SHP77 treated with DMSO at 0.1 percent for 48 hours (cell line): ENCODE measurements around the gene CSH2.
"Not testable (repeated sequence)": the region's sequence is repeated elsewhere in the genome, so short reads cannot be mapped to it uniquely, and the experiment has no call there.

Experiments
- DNase-seq: peaks from one replicate; lab custom pipeline; 2025; lab: John Stamatoyannopoulos, UW

Gene CSH2

GRCh38 chr17:63896524-63897354 is 23.3 kb upstream of the CSH2 start, which contains the start of gene CSH1:
Gene CSH1 (minus strand): TSS chr17:63896574. CDS start chr17:63896511, 63 bp downstream.
- not testable (repeated sequence) for DNase-seq

GRCh38 chr17:63894821-63895220 is 21.3 kb upstream of the CSH2 start:
- DNase-seq, result not testable (repeated sequence)

- not testable (repeated sequence) for DNase-seq
These were observed 20.5 kb upstream of the CSH2 start for GRCh38 chr17:63894021-63894420.

GRCh38 chr17:63892316-63893037 is 19.0 kb upstream of the CSH2 start:
- not testable (repeated sequence) for DNase-seq

- not testable (repeated sequence) for DNase-seq
These were observed 15.8 kb upstream of the CSH2 start for GRCh38 chr17:63889026-63889848.

- not testable (repeated sequence) for DNase-seq
These were observed 11.6 kb upstream of the CSH2 start for GRCh38 chr17:63885119-63885518.

GRCh38 chr17:63882626-63883126 is 9.2 kb upstream of the CSH2 start:
- DNase-seq, result not testable (repeated sequence)

- peak; percentile 15 for DNase-seq
These were observed 8.6 kb upstream of the CSH2 start, which contains the start of gene GH2 for GRCh38 chr17:63881935-63882601. Gene GH2 (minus strand): TSS chr17:63881944. CDS start chr17:63881801, 143 bp downstream.

- DNase-seq, result not testable (repeated sequence)
These were observed 7.9 kb upstream of the CSH2 start for GRCh38 chr17:63881337-63881736.

GRCh38 chr17:63880706-63881105 is 7.2 kb upstream of the CSH2 start:
- no peak for DNase-seq

GRCh38 chr17:63878413-63878812 is 4.9 kb upstream of the CSH2 start:
- DNase-seq, result not testable (repeated sequence)

- DNase-seq, result not testable (repeated sequence)
These were observed 1.2 kb upstream of the CSH2 start for GRCh38 chr17:63874693-63875092.

GRCh38 chr17:63874061-63874626 is 667 bp upstream of the CSH2 start:
- not testable (repeated sequence) for DNase-seq

GRCh38 chr17:63871646-63872365 is 1.7 kb downstream of the CSH2 start:
- DNase-seq, result not testable (repeated sequence)

GRCh38 chr17:63870292-63870665 is 3.2 kb downstream of the CSH2 start:
- DNase-seq, result not testable (repeated sequence)

- not testable (repeated sequence) for DNase-seq
These were observed 3.8 kb downstream of the CSH2 start for GRCh38 chr17:63869491-63870291.

- DNase-seq, result not testable (repeated sequence)
These were observed 6.9 kb downstream of the CSH2 start for GRCh38 chr17:63866625-63867024.

- no peak for DNase-seq
These were observed 14.2 kb downstream of the CSH2 start for GRCh38 chr17:63859257-63859656.

- DNase-seq, result not testable (repeated sequence)
These were observed 17.1 kb downstream of the CSH2 start for GRCh38 chr17:63856425-63856824.
